HG03571 (cell line): Measurements from ENCODE around the gene MRAS.

Experiments used
- ATAC-seq: cut with Tn5 transposase; IDR thresholded peaks from one replicate; pipeline ENCODE4 v1.9.1; 2021; ENCODE audit not compliant: unreplicated experiment

MRAS gene

GRCh38 chr3:138347960-138348753 is at the start of gene MRAS:
MRAS (plus strand) TSS chr3:138348579; CDS start chr3:138372884, 24,305 bp downstream.
- no peak for ATAC-seq

GRCh38 chr3:138300647-138301046 is 47.7 kb upstream of the MRAS start:
- no peak for ATAC-seq

- no peak for ATAC-seq
These were observed 44.9 kb upstream of the MRAS start for GRCh38 chr3:138303474-138303873.

- no peak for ATAC-seq
These were observed 40.5 kb upstream of the MRAS start for GRCh38 chr3:138307899-138308298.

- ATAC-seq: no peak
These were observed 39.6 kb upstream of the MRAS start for GRCh38 chr3:138308783-138309182.

GRCh38 chr3:138310494-138310893 is 37.9 kb upstream of the MRAS start:
- ATAC-seq: no peak

GRCh38 chr3:138314751-138315150 is 33.6 kb upstream of the MRAS start:
- no peak for ATAC-seq

- ATAC-seq: no peak
These were observed 30.7 kb upstream of the MRAS start for GRCh38 chr3:138317687-138318086.

- ATAC-seq: no peak
These were observed 24.4 kb upstream of the MRAS start for GRCh38 chr3:138323971-138324370.

- no peak for ATAC-seq
These were observed 22.4 kb upstream of the MRAS start for GRCh38 chr3:138325990-138326389.

- ATAC-seq: no peak
These were observed 21.3 kb upstream of the MRAS start for GRCh38 chr3:138326866-138327595.

GRCh38 chr3:138327831-138328230 is 20.5 kb upstream of the MRAS start:
- no peak for ATAC-seq

- no peak for ATAC-seq
These were observed 20.0 kb upstream of the MRAS start for GRCh38 chr3:138328341-138328740.

GRCh38 chr3:138329127-138329983 is 19.0 kb upstream of the MRAS start, which contains the start of gene NME9:
NME9 (minus strand) TSS chr3:138329851; CDS start chr3:138329335, 516 bp downstream.
- peak; percentile 49 for ATAC-seq

GRCh38 chr3:138329984-138330293 is 18.4 kb upstream of the MRAS start:
- no peak for ATAC-seq

GRCh38 chr3:138331143-138331894 is 17.1 kb upstream of the MRAS start:
- no peak for ATAC-seq

GRCh38 chr3:138332472-138333073 is 15.8 kb upstream of the MRAS start:
- ATAC-seq: no peak

- ATAC-seq: no peak
These were observed 13.8 kb upstream of the MRAS start for GRCh38 chr3:138334608-138335007.

- ATAC-seq: no peak
These were observed 11.9 kb upstream of the MRAS start for GRCh38 chr3:138336454-138336999.

GRCh38 chr3:138338244-138338643 is 10.1 kb upstream of the MRAS start:
- ATAC-seq: no peak
